H9 (cell line): ENCODE data around the gene CDH7. TPM values are rescaled to one million over a fixed set of nuclear protein-coding genes. Genes with fewer than 3 reads are reported as not detected.

Experiments used
- DNase-seq: peaks from one replicate; pipeline ENCODE4 v3.0.0-alpha.2; 2017
- H2AFZ ChIP-seq: one replicate; pipeline ENCODE4 v1.6.1; 2013; ENCODE audit warnings: mild to moderate bottlenecking, low read length, control low read depth, moderate library complexity
- H2AK5ac ChIP-seq: 2 replicates; pipeline ENCODE4 v1.6.1; 2013; ENCODE audit warnings: low read length, control low read depth, mixed read lengths; ENCODE audit not compliant: insufficient read length
- H2BK120ac ChIP-seq: one replicate; pipeline ENCODE4 v1.6.1; 2013; ENCODE audit warnings: low read depth, mild to moderate bottlenecking, low read length, control low read depth, inconsistent platforms; ENCODE audit not compliant: poor library complexity, severe bottlenecking
- H2BK12ac ChIP-seq: 2 replicates; pipeline ENCODE4 v1.6.1; 2013; ENCODE audit warnings: low read length, control low read depth, mixed read lengths, low read depth; ENCODE audit not compliant: insufficient read length
- H2BK15ac ChIP-seq: 2 replicates; pipeline ENCODE4 v1.6.1; 2013; ENCODE audit warnings: low read depth, low read length, control low read depth
- H2BK20ac ChIP-seq: one replicate; pipeline ENCODE4 v1.6.1; 2013; ENCODE audit warnings: low read depth, mild to moderate bottlenecking, low read length, control low read depth, inconsistent platforms; ENCODE audit not compliant: poor library complexity, severe bottlenecking
- H2BK5ac ChIP-seq: 2 replicates; pipeline ENCODE4 v1.6.1; 2013; ENCODE audit warnings: low read length, control low read depth, mixed read lengths; ENCODE audit not compliant: insufficient read length
- H3K14ac ChIP-seq: 2 replicates; pipeline ENCODE4 v1.6.1; 2013; ENCODE audit warnings: low read length, control low read depth; ENCODE audit not compliant: insufficient read depth
- H3K18ac ChIP-seq: 2 replicates; pipeline ENCODE4 v1.6.1; 2013; ENCODE audit warnings: low read depth, mild to moderate bottlenecking, mixed read lengths, low read length, control low read depth; ENCODE audit not compliant: insufficient read length
- H3K23ac ChIP-seq: 2 replicates; pipeline ENCODE4 v1.6.1; 2013; ENCODE audit warnings: low read length, control low read depth, mixed read lengths, low read depth; ENCODE audit not compliant: insufficient read length
- H3K23me2 ChIP-seq: 2 replicates; pipeline ENCODE4 v1.6.1; 2013; ENCODE audit warnings: low read depth, mild to moderate bottlenecking, mixed read lengths, low read length, control low read depth; ENCODE audit not compliant: insufficient read length, poor library complexity, severe bottlenecking
- H3K27ac ChIP-seq: 2 replicates; pipeline ENCODE4 v1.5.1; 2013; ENCODE audit warnings: low read length, control low read depth, mixed read lengths, low read depth; ENCODE audit not compliant: insufficient read length
- H3K27me3 ChIP-seq: 2 replicates; pipeline ENCODE4 v1.6.1; 2013; ENCODE audit warnings: low read length, control low read depth, inconsistent platforms; ENCODE audit not compliant: insufficient read depth
- H3K4ac ChIP-seq: 2 replicates; pipeline ENCODE4 v1.6.1; 2013; ENCODE audit warnings: low read depth, mild to moderate bottlenecking, control low read depth, inconsistent platforms, low read length, moderate library complexity
- H3K4me1 ChIP-seq: 2 replicates; pipeline ENCODE4 v1.6.1; 2013; ENCODE audit warnings: low read length, control low read depth, inconsistent platforms; ENCODE audit not compliant: insufficient read depth
- H3K4me2 ChIP-seq: 2 replicates; pipeline ENCODE4 v1.6.1; 2013; ENCODE audit warnings: low read length, control low read depth, mixed read lengths; ENCODE audit not compliant: insufficient read length, insufficient read depth
- H3K56ac ChIP-seq: 2 replicates; pipeline ENCODE4 v1.6.1; 2013; ENCODE audit warnings: low read depth, mild to moderate bottlenecking, mixed read lengths, low read length, control low read depth; ENCODE audit not compliant: insufficient read length
- H3K79me1 ChIP-seq: 2 replicates; pipeline ENCODE4 v1.6.1; 2013; ENCODE audit warnings: low read depth, mild to moderate bottlenecking, moderate library complexity, low read length, control low read depth, inconsistent platforms; ENCODE audit not compliant: insufficient read depth, poor library complexity, severe bottlenecking
- H3K79me2 ChIP-seq: 2 replicates; pipeline ENCODE4 v1.6.1; 2013; ENCODE audit warnings: low read length, control low read depth, inconsistent platforms; ENCODE audit not compliant: insufficient read depth
- H3K9ac ChIP-seq: 2 replicates; pipeline ENCODE4 v1.6.1; 2013; ENCODE audit warnings: low read length, control low read depth, mixed read lengths; ENCODE audit not compliant: insufficient read length; ENCODE audit errors: extremely low read depth
- H3K9me3 ChIP-seq: one replicate; pipeline ENCODE4 v1.6.1; 2013; ENCODE audit warnings: low read depth, low read length, inconsistent platforms; ENCODE audit not compliant: control insufficient read depth
- H3T11ph ChIP-seq: one replicate; pipeline ENCODE4 v1.6.1; 2013; ENCODE audit warnings: mild to moderate bottlenecking, low read length, control low read depth, inconsistent platforms
- H4K20me1 ChIP-seq: one replicate; pipeline ENCODE4 v1.6.1; 2013; ENCODE audit not compliant: control insufficient read depth, insufficient read length, insufficient read depth
- H4K5ac ChIP-seq: 2 replicates; pipeline ENCODE4 v1.6.1; 2013; ENCODE audit warnings: low read depth, mild to moderate bottlenecking, mixed read lengths, low read length, control low read depth; ENCODE audit not compliant: insufficient read length
- H4K8ac ChIP-seq: replicated peaks from 2 replicates; pipeline ENCODE4 v1.6.1; 2013; ENCODE audit warnings: low read length, control low read depth, mixed read lengths, low read depth; ENCODE audit not compliant: insufficient read length
- H4K91ac ChIP-seq: 2 replicates; pipeline ENCODE4 v1.6.1; 2013; ENCODE audit warnings: low read depth, mild to moderate bottlenecking, moderate library complexity, mixed read lengths, low read length, control low read depth; ENCODE audit not compliant: insufficient read length
- H3K27ac Mint-ChIP-seq, 3 experiments: 2 replicates in 2 of 3; 3 replicates in 1 of 3; pipeline ENCODE4 v1.8.0; 2020 to 2021; ENCODE audit warnings: mixed read lengths in 3 of 3, mild to moderate bottlenecking in 1 of 3, moderate library complexity in 1 of 3
- H3K27me3 Mint-ChIP-seq: 2 replicates; pipeline ENCODE4 v1.8.0; 2021; ENCODE audit warnings: low read depth, mild to moderate bottlenecking, moderate library complexity, mixed read lengths
- H3K36me3 Mint-ChIP-seq, 3 experiments: 2 replicates in 2 of 3; 3 replicates in 1 of 3; pipeline ENCODE4 v1.8.0; 2020 to 2021; ENCODE audit warnings: low read depth in 3 of 3, mixed read lengths in 3 of 3; ENCODE audit not compliant: insufficient read depth in 1 of 3
- H3K4me1 Mint-ChIP-seq, 2 experiments: 2 replicates each; pipeline ENCODE4 v1.8.0; 2020; ENCODE audit warnings: mixed read lengths in 2 of 2
- H3K4me3 Mint-ChIP-seq, 2 experiments: 2 replicates in 1 of 2; 3 replicates in 1 of 2; pipeline ENCODE4 v1.8.0; 2020 to 2021; ENCODE audit warnings: mild to moderate bottlenecking in 2 of 2, mixed read lengths in 2 of 2, moderate library complexity in 1 of 2
- H3K9me3 Mint-ChIP-seq, 2 experiments: 2 replicates in 1 of 2; 3 replicates in 1 of 2; pipeline ENCODE4 v1.8.0; 2020; ENCODE audit warnings: mild to moderate bottlenecking in 2 of 2, mixed read lengths in 2 of 2, moderate library complexity in 1 of 2
- WGBS: extraction: QIAGEN DNeasy Blood & Tissue Kit; methylation state at CpG from one replicate; pipeline ENCODE4 v1.1.7; 2013; ENCODE audit warnings: missing lambda C conversion rate, low lambda C conversion rate, mixed read lengths; ENCODE audit not compliant: insufficient read length; ENCODE audit errors: extremely low coverage; 5-methylcytosine and 5-hydroxymethylcytosine counted together
- total RNA-seq: library from RNA; stranded (reverse); gene quantifications from 2 replicates; pipeline ENCODE4 v1.2.1, GENCODE V29; 2021
- TF ChIP-seq, protein P1 (sequence below): fragments of 200-600 bp; sonication (generic); conservative IDR thresholded peaks from 3 replicates; pipeline ENCODE4 v1.8.0; 2021; ENCODE audit warnings: antibody characterized with exemption, mild to moderate bottlenecking

The CDH7 gene
- total RNA-seq, 1 experiment from 2014 or later = 0.13 TPM

DNA sequence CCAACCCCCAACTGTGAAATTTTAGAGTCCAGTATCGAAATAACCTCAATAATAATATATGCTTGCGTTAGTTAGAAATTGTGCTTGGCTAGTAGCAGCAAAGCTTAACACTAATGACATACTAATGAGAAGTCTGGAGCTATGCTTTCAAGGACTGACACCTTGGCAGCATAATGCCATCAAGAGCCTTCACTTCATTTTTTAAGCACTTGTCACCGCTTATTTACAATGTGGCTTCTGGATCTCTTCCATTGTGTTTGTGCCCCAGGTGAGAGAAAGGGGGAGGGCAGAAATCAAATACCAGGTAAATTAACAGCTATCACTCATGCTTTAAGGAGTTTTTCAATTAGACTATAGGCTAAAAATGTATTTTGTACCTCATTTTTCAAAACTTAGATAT lies 101.5 kb downstream of the CDH7 start:
- H3K4me2 ChIP-seq = no peak overlapping the region
- H2BK20ac ChIP-seq = no peak overlapping the region
- H3K4me3 Mint-ChIP-seq = no peak overlapping the region
- no peak overlapping the region for H2BK5ac ChIP-seq
- H2BK120ac ChIP-seq = no peak overlapping the region
- H3K4ac ChIP-seq = no peak overlapping the region
- H3K56ac ChIP-seq = no peak overlapping the region
- no peak overlapping the region for H3K14ac ChIP-seq
- no peak overlapping the region for H3K23ac ChIP-seq
- no peak overlapping the region for H3T11ph ChIP-seq
- H3K18ac ChIP-seq = no peak overlapping the region
- DNase-seq = no peak
- no peaks in the 10 kb centered on the region for H3K23me2 ChIP-seq
- no peaks in the 10 kb centered on the region for H3K27me3 ChIP-seq
- H3K4me1 ChIP-seq = no peaks in the 10 kb centered on the region
- H3K9me3 ChIP-seq = no peaks in the 10 kb centered on the region
- no peak overlapping the region for H4K5ac ChIP-seq
- H3K9ac ChIP-seq = no peak overlapping the region
- H4K91ac ChIP-seq = no peak overlapping the region
- H3K36me3 Mint-ChIP-seq = no peaks in the 10 kb centered on the region
- no peak overlapping the region for H3K27ac ChIP-seq
- no peaks in the 10 kb centered on the region for H4K20me1 ChIP-seq
- H3K27me3 Mint-ChIP-seq = no peaks in the 10 kb centered on the region
- H2AFZ ChIP-seq = no peak overlapping the region
- H3K4me1 Mint-ChIP-seq = peaks cover 0 to 4% of the 10 kb centered on the region in 2 experiments; a peak in 2 of 4 replicates
- no CpG with 5 or more reads among the region's 3 CpGs for WGBS
- TF ChIP-seq, protein P1, sequence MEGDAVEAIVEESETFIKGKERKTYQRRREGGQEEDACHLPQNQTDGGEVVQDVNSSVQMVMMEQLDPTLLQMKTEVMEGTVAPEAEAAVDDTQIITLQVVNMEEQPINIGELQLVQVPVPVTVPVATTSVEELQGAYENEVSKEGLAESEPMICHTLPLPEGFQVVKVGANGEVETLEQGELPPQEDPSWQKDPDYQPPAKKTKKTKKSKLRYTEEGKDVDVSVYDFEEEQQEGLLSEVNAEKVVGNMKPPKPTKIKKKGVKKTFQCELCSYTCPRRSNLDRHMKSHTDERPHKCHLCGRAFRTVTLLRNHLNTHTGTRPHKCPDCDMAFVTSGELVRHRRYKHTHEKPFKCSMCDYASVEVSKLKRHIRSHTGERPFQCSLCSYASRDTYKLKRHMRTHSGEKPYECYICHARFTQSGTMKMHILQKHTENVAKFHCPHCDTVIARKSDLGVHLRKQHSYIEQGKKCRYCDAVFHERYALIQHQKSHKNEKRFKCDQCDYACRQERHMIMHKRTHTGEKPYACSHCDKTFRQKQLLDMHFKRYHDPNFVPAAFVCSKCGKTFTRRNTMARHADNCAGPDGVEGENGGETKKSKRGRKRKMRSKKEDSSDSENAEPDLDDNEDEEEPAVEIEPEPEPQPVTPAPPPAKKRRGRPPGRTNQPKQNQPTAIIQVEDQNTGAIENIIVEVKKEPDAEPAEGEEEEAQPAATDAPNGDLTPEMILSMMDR = no peak
- H3K9me3 Mint-ChIP-seq = no peaks in the 10 kb centered on the region
- no peak overlapping the region for H2AK5ac ChIP-seq
- H4K8ac ChIP-seq = no peak overlapping the region
- no peak overlapping the region for H2BK15ac ChIP-seq
- H3K27ac Mint-ChIP-seq = no peak overlapping the region
- H3K79me2 ChIP-seq = no peaks in the 10 kb centered on the region
- no peaks in the 10 kb centered on the region for H3K79me1 ChIP-seq
- no peak overlapping the region for H2BK12ac ChIP-seq
